ENCODE results near the gene PRDX6.

DNA sequence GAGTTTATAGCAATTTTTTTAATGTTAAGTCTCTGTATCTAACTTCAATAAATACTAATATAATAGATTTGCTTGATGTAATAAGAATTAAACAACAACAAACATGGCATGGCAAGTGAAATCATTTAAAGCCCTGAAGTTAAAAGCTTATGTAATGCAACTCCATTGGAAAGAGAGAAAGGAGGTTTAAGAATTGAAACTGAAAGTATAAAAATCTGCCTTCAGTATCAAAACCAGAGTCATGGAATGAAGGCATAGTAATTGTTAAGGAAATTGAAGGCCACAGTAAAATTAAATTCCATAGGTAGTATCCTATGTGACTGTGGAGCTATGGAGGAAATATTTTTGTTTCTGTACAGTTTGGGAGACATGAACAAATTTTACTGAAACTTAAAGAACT, 55.1 kb downstream of the PRDX6 start:
- TF ChIP-seq, protein P1, sequence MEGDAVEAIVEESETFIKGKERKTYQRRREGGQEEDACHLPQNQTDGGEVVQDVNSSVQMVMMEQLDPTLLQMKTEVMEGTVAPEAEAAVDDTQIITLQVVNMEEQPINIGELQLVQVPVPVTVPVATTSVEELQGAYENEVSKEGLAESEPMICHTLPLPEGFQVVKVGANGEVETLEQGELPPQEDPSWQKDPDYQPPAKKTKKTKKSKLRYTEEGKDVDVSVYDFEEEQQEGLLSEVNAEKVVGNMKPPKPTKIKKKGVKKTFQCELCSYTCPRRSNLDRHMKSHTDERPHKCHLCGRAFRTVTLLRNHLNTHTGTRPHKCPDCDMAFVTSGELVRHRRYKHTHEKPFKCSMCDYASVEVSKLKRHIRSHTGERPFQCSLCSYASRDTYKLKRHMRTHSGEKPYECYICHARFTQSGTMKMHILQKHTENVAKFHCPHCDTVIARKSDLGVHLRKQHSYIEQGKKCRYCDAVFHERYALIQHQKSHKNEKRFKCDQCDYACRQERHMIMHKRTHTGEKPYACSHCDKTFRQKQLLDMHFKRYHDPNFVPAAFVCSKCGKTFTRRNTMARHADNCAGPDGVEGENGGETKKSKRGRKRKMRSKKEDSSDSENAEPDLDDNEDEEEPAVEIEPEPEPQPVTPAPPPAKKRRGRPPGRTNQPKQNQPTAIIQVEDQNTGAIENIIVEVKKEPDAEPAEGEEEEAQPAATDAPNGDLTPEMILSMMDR (tag by site-specific recombination; IDR thresholded peaks at IDR 0.05): no peak
- TF ChIP-seq OSR2 (tag by site-specific recombination; IDR thresholded peaks at IDR 0.05): no peak
- TF ChIP-seq ZNF140 (tag by site-specific recombination; IDR thresholded peaks at IDR 0.05): no peak
- TF ChIP-seq HOXA7 (CRISPR knock-in tag; IDR thresholded peaks at IDR 0.05; ENCODE audit: borderline replicate concordance): no peak
